ENCODE results near the gene LGI4.

The LGI4 gene

GRCh38 chr19:35117799-35118198 lies 17.1 kb downstream of the LGI4 start:
- Histone ChIP-seq H3K27me3 (ENCODE audit: insufficient read depth, low read depth) (peaks cover 44% of the 10 kb centered on the region), H3K27ac (no peak overlapping the region), H4K20me1 (ENCODE audit: insufficient read depth) (no peaks in the 10 kb centered on the region), H3K9ac (no peak overlapping the region), H2AFZ (ENCODE audit: low read depth) (no peak overlapping the region), H3K79me2 (ENCODE audit: insufficient read depth, low read depth) (no peaks in the 10 kb centered on the region), H3K4me3 (IDR thresholded peaks at IDR 0.05; ENCODE audit: insufficient read depth, low read depth, low read length) (no peak overlapping the region), H3K36me3 (ENCODE audit: insufficient read depth) (no peaks in the 10 kb centered on the region), H3K4me1 (ENCODE audit: low read depth, poor library complexity, severe bottlenecking) (no peaks in the 10 kb centered on the region), H3K4me2 (no peak overlapping the region)
- no peak for TF ChIP-seq CTCF (conservative IDR thresholded peaks at IDR 0.05; ENCODE audit: low read depth, low read length)

- no peaks in the 10 kb centered on the region for H4K20me1 ChIP-seq (ENCODE audit: insufficient read depth)
- H2AFZ ChIP-seq (ENCODE audit: low read depth), result no peak overlapping the region
- TF ChIP-seq CTCF (conservative IDR thresholded peaks at IDR 0.05; ENCODE audit: low read depth, low read length), result no peak
- H3K4me2 ChIP-seq, result no peak overlapping the region
- no peak overlapping the region for H3K4me3 ChIP-seq (IDR thresholded peaks at IDR 0.05; ENCODE audit: insufficient read depth, low read depth, low read length)
- H3K4me1 ChIP-seq (ENCODE audit: low read depth, poor library complexity, severe bottlenecking), result no peaks in the 10 kb centered on the region
- no peak overlapping the region for H3K27ac ChIP-seq
- H3K79me2 ChIP-seq (ENCODE audit: insufficient read depth, low read depth), result no peaks in the 10 kb centered on the region
- peaks cover 42% of the 10 kb centered on the region for H3K27me3 ChIP-seq (ENCODE audit: insufficient read depth, low read depth)
- H3K9ac ChIP-seq, result no peak overlapping the region
- no peaks in the 10 kb centered on the region for H3K36me3 ChIP-seq (ENCODE audit: insufficient read depth)
Measured at GRCh38 chr19:35117116-35117515, 17.7 kb downstream of the LGI4 start.

- Histone ChIP-seq H3K4me3 (IDR thresholded peaks at IDR 0.05; ENCODE audit: insufficient read depth, low read depth, low read length) (no peak overlapping the region), H3K27me3 (ENCODE audit: insufficient read depth, low read depth) (peaks cover 35% of the 10 kb centered on the region), H3K79me2 (ENCODE audit: insufficient read depth, low read depth) (no peaks in the 10 kb centered on the region), H3K36me3 (ENCODE audit: insufficient read depth) (no peaks in the 10 kb centered on the region), H3K4me1 (ENCODE audit: low read depth, poor library complexity, severe bottlenecking) (no peaks in the 10 kb centered on the region), H3K27ac (no peak overlapping the region), H3K9ac (no peak overlapping the region), H4K20me1 (ENCODE audit: insufficient read depth) (no peaks in the 10 kb centered on the region), H2AFZ (ENCODE audit: low read depth) (no peak overlapping the region), H3K4me2 (no peak overlapping the region)
- no peak for TF ChIP-seq CTCF (conservative IDR thresholded peaks at IDR 0.05; ENCODE audit: low read depth, low read length)
Measured at GRCh38 chr19:35116072-35116801, 18.6 kb downstream of the LGI4 start.

- Histone ChIP-seq H2AFZ (ENCODE audit: low read depth) (no peak within 1 kb of the TSS), H3K27me3 (ENCODE audit: insufficient read depth, low read depth) (peaks cover 33% of the 10 kb centered on the region), H3K4me2 (no peak within 1 kb of the TSS), H3K9ac (no peak within 1 kb of the TSS), H3K4me3 (IDR thresholded peaks at IDR 0.05; ENCODE audit: insufficient read depth, low read depth, low read length) (no peak within 1 kb of the TSS), H3K4me1 (ENCODE audit: low read depth, poor library complexity, severe bottlenecking) (no peaks in the 10 kb centered on the region), H3K79me2 (ENCODE audit: insufficient read depth, low read depth) (no peaks in the 10 kb centered on the region), H4K20me1 (ENCODE audit: insufficient read depth) (no peaks in the 10 kb centered on the region), H3K36me3 (ENCODE audit: insufficient read depth) (no peaks in the 10 kb centered on the region), H3K27ac (no peak within 1 kb of the TSS)
- TF ChIP-seq CTCF (conservative IDR thresholded peaks at IDR 0.05; ENCODE audit: low read depth, low read length), result no peak
Measured at GRCh38 chr19:35115177-35115951, 19.5 kb downstream of the LGI4 start, which contains the start of gene FXYD3. Gene FXYD3, plus strand, starts transcription at chr19:35115823. Its CDS starts 3,554 bp downstream, at chr19:35119377.

Data from KMS-11 (cell line).